8988T (cell line): ENCODE data around the gene SRSF10.
"Not testable (repeated sequence)": the region's sequence is repeated elsewhere in the genome, so short reads cannot be mapped to it uniquely, and the experiment has no call there.

Experiments used
- DNase-seq: peaks from one replicate; pipeline ENCODE4 v3.0.0; 2011

The SRSF10 gene

GRCh38 chr1:23958040-23958809, 21.9 kb downstream of the SRSF10 start:
- DNase-seq = not testable (repeated sequence)

- no peak for DNase-seq
Observed at GRCh38 chr1:23957096-23957495, 23.0 kb downstream of the SRSF10 start.

DNA sequence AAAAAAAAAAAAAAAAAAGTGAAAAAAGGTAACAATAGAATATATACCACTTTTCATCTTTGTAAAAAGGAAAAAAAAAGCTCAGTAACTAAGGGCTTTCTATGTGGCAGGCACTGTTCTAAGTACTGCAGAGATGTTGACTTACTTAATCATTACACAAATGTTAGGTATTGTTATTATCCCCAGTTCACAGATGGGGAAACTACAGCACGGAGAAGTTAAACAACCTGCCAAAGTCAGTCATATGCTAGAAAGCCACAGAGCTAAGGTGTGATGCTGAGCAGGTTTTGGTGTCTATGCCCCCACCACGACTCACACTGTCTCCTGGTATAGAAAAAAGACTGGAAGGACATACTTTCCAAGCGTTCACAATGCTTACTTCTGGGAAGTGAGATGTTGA, 27.1 kb downstream of the SRSF10 start:
- no peak for DNase-seq

- DNase-seq = no peak
Observed at GRCh38 chr1:23947366-23947765, 32.8 kb downstream of the SRSF10 start.

DNA sequence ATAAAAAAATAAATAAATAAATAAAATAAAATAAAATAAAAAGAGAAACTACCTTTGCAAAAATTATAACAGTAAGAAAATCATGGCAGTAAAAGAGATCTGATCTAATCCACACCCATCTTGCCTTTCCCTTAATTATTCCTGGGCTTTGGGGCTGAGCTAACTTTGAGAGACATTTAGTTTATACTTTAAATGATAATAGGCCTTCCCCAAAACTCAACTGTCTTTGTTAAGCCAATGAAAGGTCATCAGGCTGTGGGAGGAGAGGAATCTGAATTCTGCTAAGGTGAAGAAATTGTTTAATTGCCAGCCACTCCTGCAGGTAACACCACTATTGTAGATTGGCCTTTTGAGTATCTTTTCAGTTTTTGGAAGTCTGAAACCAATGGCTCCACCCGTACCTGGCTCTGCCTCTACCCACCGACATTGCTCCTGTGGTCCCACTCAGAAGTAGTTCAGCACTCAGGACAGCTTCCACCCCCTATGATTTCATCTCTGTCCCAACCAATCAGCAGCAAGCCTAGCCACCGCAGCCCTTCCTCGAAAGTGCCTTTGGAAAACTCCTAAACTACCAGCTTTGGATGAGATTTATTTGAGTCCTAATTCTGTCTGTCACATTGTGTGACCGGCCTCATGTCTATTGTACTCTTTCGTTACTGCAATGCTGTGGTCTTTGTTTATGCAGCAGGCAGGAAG, 43.5 kb downstream of the SRSF10 start:
- no peak for DNase-seq

DNA sequence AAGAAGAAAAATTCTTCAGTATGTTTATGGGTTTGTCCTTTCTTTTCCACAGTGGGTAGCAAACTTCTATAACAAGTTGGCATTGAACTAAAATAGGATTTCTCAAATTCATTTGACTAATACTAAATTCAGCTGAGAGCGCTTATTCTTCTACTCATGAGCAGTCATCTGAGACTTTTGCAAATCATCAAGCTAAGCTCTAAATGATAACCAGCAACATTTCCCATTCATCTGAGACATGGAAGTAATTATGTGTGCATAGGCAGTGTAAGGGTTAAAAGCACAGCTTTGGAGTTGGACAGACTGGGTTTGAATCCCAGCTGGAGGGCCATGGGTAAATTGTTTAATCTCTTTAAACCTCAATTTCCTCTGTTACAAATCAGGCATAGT, 48.6 kb downstream of the SRSF10 start:
- no peak for DNase-seq

DNA sequence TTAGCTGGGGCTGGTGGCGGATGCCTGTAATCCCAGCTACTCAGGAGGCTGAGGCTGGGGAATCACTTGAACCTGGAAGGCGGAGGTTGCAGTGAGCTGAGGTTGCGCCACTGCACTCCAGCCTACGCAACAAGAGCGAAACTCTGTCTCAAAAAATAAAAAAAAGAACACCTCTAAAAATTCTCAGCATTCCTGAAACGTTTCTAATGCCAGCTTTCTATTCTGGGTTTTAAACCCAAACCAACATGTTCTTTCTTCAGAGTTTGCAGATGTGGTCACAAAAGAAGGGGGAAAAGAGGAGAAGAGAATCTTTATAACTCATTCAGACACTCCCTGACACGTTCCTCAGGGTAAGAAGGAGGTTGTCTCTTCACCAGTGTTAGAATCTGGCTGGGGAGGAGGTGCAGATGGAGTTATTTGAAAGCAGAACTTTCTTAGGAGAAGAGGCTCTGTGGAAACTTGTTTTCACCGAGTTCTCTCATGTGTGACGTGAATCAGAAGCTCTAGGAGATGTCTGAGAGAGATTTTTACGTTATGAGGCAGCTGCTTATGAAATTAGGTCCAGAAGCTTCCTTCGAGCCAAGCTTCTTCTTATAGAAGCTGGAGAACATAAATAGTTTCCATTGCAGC, 49.2 kb downstream of the SRSF10 start:
- DNase-seq = no peak

DNA sequence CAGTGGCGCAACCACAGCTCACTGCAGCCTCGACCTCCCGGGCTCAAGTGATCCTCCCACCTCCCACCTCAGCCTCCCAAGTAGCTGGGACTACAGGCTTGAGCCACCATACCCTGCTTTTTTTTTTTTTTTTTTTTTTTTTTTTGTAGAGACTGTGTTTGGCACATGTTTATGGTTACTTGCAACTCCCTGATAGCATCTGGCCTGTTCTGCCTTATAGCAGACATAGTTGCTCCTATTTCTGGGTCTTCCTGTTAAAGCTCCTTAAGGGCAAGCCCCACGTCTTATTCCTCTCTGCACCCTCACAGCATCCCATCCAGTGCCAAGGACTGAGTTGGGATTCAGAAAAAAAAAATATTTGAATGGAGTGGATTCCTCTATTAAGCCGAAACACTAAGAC, 49.9 kb downstream of the SRSF10 start:
- DNase-seq = no peak

DNA sequence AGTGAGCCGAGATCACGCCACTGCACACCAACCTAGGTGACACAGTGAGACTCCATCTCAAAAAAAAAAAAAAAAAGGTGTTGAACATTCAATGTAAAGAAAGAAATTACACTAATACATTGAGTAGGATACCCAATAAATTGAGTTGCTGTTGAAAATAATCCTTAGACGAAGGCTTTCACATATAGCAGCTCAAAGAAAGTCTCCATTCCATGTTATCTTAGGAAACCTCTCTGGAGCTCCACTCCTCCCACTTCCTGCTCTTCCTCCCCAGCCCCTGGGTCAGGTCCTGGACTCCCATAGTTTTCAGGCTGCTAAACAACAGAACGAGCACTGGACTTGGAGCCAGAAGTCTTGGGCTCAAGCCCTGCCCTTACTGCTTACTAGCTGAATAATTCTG, 51.3 kb downstream of the SRSF10 start:
- DNase-seq = no peak

DNA sequence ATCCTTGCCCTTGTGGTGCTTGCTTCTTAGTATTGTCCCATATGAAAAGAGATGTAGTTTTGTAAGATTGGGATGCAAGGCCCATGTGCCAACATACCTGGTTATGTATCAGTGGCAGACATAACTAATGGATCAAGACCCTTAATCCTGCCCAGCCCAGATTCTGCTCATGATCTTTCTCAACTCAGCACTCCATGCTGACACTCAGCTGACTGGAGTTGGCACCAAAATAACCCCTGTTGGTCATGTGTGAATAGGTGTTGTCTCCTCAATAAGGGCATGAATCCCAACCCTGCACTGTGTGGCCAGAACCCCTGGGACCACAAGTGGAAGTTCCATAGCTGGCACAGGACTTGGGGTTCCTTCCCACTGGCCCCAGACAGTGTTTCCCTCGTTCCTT, 53.0 kb downstream of the SRSF10 start:
- DNase-seq = no peak

DNA sequence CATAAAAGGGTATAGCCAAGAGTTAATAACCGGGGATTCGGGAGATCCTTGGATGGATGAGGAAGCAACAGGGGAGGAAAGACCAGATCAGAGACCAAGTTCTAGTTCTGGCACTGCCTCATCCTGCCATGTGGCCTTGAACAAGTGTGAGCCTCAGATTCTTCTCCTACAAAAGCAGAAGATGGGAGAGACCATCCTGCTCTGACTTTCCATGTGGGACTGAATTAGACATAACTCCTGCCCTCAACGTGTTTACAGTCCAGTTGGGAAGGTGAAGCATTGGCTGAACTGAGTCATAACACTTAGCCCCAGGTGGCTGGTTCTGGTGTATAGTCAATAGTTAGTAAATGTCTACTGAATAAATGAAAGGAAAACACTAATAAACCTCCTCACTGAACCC, 54.8 kb downstream of the SRSF10 start:
- no peak for DNase-seq

- no peak for DNase-seq
Observed at GRCh38 chr1:23924601-23925000, 55.5 kb downstream of the SRSF10 start.

GRCh38 chr1:23923592-23924499, 56.3 kb downstream of the SRSF10 start:
- DNase-seq = no peak

DNA sequence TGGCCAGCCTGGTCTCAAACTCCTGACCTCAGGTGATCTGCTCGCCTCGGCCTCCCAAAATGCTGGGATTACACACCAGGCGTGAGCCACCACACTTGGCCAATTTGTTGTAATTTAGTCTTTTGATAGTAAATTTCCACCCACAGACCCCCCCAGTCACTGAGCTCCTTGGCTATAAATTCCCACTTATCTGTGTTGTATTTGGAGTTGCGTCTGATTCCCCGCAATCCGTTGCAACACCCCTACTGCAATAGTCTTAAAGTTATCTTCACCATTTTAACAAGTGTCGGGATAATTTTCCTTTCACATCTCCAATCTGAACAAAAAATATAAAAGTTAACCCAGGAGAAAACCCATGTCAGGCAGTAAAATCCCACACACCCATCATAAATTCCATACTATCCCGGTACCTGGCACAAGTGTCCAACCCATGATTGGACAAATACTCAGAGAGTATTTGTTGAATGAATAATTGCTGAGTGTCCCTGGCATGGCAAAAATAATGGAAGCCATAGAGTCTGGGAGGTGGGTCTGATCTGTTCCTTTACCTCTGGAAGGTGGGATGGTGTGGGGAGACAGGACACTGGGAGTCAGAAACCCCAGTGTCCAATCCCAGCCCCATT, 57.7 kb downstream of the SRSF10 start:
- DNase-seq = no peak

- DNase-seq = peak; percentile 61
Observed at GRCh38 chr1:23916209-23917131, 63.7 kb downstream of the SRSF10 start.

GRCh38 chr1:23915466-23915865, 64.7 kb downstream of the SRSF10 start:
- no peak for DNase-seq

DNA sequence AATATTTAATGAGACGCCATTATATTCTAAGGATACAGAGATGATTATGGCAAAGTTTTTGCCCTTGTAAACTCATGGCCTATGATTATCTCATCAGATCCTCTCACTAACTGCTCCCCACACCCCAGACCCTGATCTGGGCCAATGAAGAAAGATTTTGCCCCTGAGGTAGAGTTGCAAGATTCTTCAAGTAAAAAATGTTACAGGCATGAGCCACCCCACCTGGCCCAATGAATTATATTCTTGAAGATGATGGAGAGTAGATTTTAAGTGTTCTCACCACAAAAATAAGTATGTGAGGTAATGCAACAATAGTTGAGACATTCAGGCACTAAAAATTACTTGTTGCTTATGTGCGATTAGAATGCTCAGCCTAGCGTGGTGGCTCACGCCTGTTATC, 65.2 kb downstream of the SRSF10 start:
- DNase-seq = no peak
